Liver (tissue), 9 donors: Measurements from ENCODE around the gene PCNX4. TPM values are rescaled to one million over a fixed set of nuclear protein-coding genes. Genes with fewer than 3 reads are reported as not detected.

ENCODE experiments used
- DNase-seq: peaks from one replicate; pipeline ENCODE4 v3.0.0-alpha.2; 2017; ENCODE audit warnings: low spot score
- H3K27ac ChIP-seq, 2 donors: one replicate each; pipeline ENCODE4 v1.7.0; 2013; ENCODE audit warnings: inconsistent platforms in 2 of 2, low read length in 2 of 2, control low read depth in 1 of 2, low read depth in 1 of 2, mild to moderate bottlenecking in 1 of 2
- H3K27me3 ChIP-seq, 4 donors: one replicate each; pipeline versions ENCODE4 v1.6.1 to v1.7.0; 2013; ENCODE audit warnings: low read length in 3 of 4, inconsistent platforms in 1 of 4, mild to moderate bottlenecking in 1 of 4, moderate library complexity in 1 of 4; ENCODE audit not compliant: control insufficient read depth in 4 of 4, insufficient read depth in 4 of 4
- H3K36me3 ChIP-seq, 4 donors: one replicate each; pipeline versions ENCODE4 v1.6.1 to v1.7.0; 2013; ENCODE audit warnings: low read length in 3 of 4, mild to moderate bottlenecking in 3 of 4, low read depth in 1 of 4, moderate library complexity in 1 of 4; ENCODE audit not compliant: control insufficient read depth in 4 of 4, insufficient read depth in 3 of 4
- H3K4me1 ChIP-seq, 4 donors: one replicate each; pipeline versions ENCODE4 v1.6.1 to v1.7.0; 2013; ENCODE audit warnings: low read length in 3 of 4, mild to moderate bottlenecking in 3 of 4, moderate library complexity in 1 of 4; ENCODE audit not compliant: control insufficient read depth in 4 of 4, insufficient read depth in 4 of 4
- H3K4me3 ChIP-seq, 3 donors: one replicate each; pipeline versions ENCODE4 v1.6.1 to v1.7.0; 2013; ENCODE audit warnings: low read length in 3 of 3, control low read depth in 1 of 3, low read depth in 1 of 3, mild to moderate bottlenecking in 1 of 3
- H3K9ac ChIP-seq, 2 donors: one replicate each; pipeline ENCODE4 v1.7.0; 2013; ENCODE audit warnings: low read length in 2 of 2, mild to moderate bottlenecking in 2 of 2, moderate library complexity in 2 of 2, control low read depth in 1 of 2, low read depth in 1 of 2
- H3K9me3 ChIP-seq, 4 donors: one replicate each; pipeline versions ENCODE4 v1.6.1 to v1.7.0; 2013; ENCODE audit warnings: low read length in 3 of 4; ENCODE audit not compliant: control insufficient read depth in 4 of 4
- FOXA2 ChIP-seq: IDR thresholded peaks from 2 replicates; pipeline ENCODE4 v1.6.1; 2016; ENCODE audit warnings: antibody characterized with exemption
- GABPA ChIP-seq, 2 donors: IDR thresholded peaks in 1 of 2; conservative IDR thresholded peaks in 1 of 2; 2 replicates each; pipeline ENCODE4 v1.6.1; 2016; ENCODE audit warnings: antibody characterized with exemption in 2 of 2, mild to moderate bottlenecking in 1 of 2, moderate library complexity in 1 of 2
- HNF4A ChIP-seq, 2 donors: conservative IDR thresholded peaks; 2 replicates each; pipeline ENCODE4 v1.6.1; 2016; ENCODE audit warnings: antibody characterized with exemption in 2 of 2, mild to moderate bottlenecking in 2 of 2
- HNF4G ChIP-seq: IDR thresholded peaks from 2 replicates; pipeline ENCODE4 v1.6.1; 2016; ENCODE audit warnings: antibody characterized with exemption
- WGBS: extraction: QIAGEN DNeasy Blood & Tissue Kit; methylation state at CpG from one replicate; pipeline ENCODE4 v1.1.7; 2013; 5-methylcytosine and 5-hydroxymethylcytosine counted together
- polyA plus RNA-seq, 2 donors: library from polyadenylated mRNA; stranded (reverse) in 1 of 2; unstranded in 1 of 2; fragments of 200-250 nt in 1 of 2; fragments of >200 nt in 1 of 2; fragmentation: Nextera tagmentation in 1 of 2; extraction: Ambion mirVana in 1 of 2; gene quantifications; one replicate each; pipeline versions ENCODE4 v1.2.1 to v1.2.3, GENCODE V29; 2013 to 2015
- total RNA-seq, 2 donors: library from RNA; depleted of rRNA; stranded (reverse); fragments of >200 nt; gene quantifications; one replicate each; pipeline ENCODE4 v1.2.3, GENCODE V29; 2014
- TF ChIP-seq, protein P1 (sequence below): IDR thresholded peaks from 2 replicates; pipeline ENCODE4 v1.6.1; 2016; ENCODE audit warnings: antibody characterized with exemption
- TF ChIP-seq, protein P2 (sequence below): IDR thresholded peaks from 2 replicates; pipeline ENCODE4 v1.6.1; 2016; ENCODE audit warnings: antibody characterized with exemption
- donor health status: healthy.
- donor health status: healthy.
- donor health status: healthy.
- donor health status: healthy.
- donor health status: healthy.

Gene PCNX4
- total and polyA plus RNA-seq, 4 donors, result 5.4 to 30.6 (median 14.1) TPM

DNA sequence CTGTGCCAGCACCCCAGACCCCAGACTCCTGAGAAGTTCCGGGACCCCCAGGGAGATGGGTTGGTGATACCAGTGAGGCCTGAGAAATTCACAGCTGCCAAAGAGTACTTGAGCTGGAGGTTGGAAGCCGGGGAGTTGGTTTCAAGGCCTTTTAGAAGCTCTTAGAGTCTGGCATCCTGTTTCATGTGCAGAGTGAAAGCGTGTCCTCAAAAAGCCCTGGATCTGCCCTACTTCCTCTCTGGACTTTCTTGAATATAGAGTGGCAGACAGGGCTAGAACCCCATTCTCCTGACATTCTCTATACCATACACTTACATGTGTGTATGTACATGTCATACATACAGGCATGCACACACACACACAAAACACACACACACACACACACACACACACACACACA lies 126.0 kb downstream of the PCNX4 start:
- DNase-seq, result no peak
- TF ChIP-seq, protein P1, sequence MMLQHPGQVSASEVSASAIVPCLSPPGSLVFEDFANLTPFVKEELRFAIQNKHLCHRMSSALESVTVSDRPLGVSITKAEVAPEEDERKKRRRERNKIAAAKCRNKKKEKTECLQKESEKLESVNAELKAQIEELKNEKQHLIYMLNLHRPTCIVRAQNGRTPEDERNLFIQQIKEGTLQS, result no peak
- no peak for TF ChIP-seq GABPA (IDR thresholded peaks at IDR 0.05 in 1 of 2, conservative IDR thresholded peaks at IDR 0.05 in 1 of 2)
- TF ChIP-seq FOXA2, result no peak
- no peak for TF ChIP-seq HNF4G
- TF ChIP-seq, protein P2, sequence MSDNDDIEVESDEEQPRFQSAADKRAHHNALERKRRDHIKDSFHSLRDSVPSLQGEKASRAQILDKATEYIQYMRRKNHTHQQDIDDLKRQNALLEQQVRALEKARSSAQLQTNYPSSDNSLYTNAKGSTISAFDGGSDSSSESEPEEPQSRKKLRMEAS, result no peak
- no peak for TF ChIP-seq HNF4A (conservative IDR thresholded peaks at IDR 0.05)
- 83% methylated on average over 3 of the region's 3 CpGs for WGBS
- no peaks in the 10 kb centered on the region for H3K9me3 ChIP-seq
- H3K27me3 ChIP-seq, result no peaks in the 10 kb centered on the region
- no peak overlapping the region for H3K9ac ChIP-seq
- no peaks in the 10 kb centered on the region for H3K36me3 ChIP-seq
- no peak overlapping the region for H3K4me3 ChIP-seq
- H3K4me1 ChIP-seq, result peaks cover 0 to 8% (median 6%) of the 10 kb centered on the region in 4 donors
- H3K27ac ChIP-seq, result no peak overlapping the region

Other genes starting within 250 kb of the PCNX4 start
- gene RTN1, start 221.1 kb upstream of the PCNX4 start, total RNA-seq, result 1 to 10 TPM in 1 of 2 donors, under 1 TPM in 1; 0.33 to 1.8 TPM
- under 1 TPM; 0.08 to 0.42 TPM for gene RTN1, start 221.1 kb upstream of the PCNX4 start, polyA plus RNA-seq
- under 1 TPM in 1 of 2 donors, not detected in 1; 0.14 TPM for gene LRRC9, start 171.8 kb upstream of the PCNX4 start, total RNA-seq
- gene LRRC9, start 171.8 kb upstream of the PCNX4 start, polyA plus RNA-seq, result under 1 TPM in 1 of 2 donors, not detected in 1; 0.32 TPM
- 100 to 1,000 TPM in 1 of 2 donors, 10 to 100 TPM in 1; 42.1 to 180 TPM for gene DHRS7, start 73.5 kb downstream of the PCNX4 start, total RNA-seq
- 10 to 100 TPM; 71.6 to 89.0 TPM for gene DHRS7, start 73.5 kb downstream of the PCNX4 start, polyA plus RNA-seq
- gene PPM1A, start 157.3 kb downstream of the PCNX4 start, total RNA-seq, result 10 to 100 TPM; 33.2 to 43.2 TPM
- 10 to 100 TPM; 23.0 to 25.8 TPM for gene PPM1A, start 157.3 kb downstream of the PCNX4 start, polyA plus RNA-seq